Type B pancreatic cell (in vitro differentiated cells): ENCODE measurements around the gene NTN1. TPM values are rescaled to one million over a fixed set of nuclear protein-coding genes. Genes with fewer than 3 reads are reported as not detected.

ENCODE experiments used
- DNase-seq: peaks from one replicate; pipeline ENCODE4 v3.0.0; 2021; ENCODE audit warnings: mixed read lengths; ENCODE audit not compliant: unreplicated experiment; ENCODE audit errors: extremely low spot score
- H3K27ac Mint-ChIP-seq: 2 replicates; pipeline ENCODE4 v1.8.0; 2021; ENCODE audit warnings: mild to moderate bottlenecking, mixed read lengths
- H3K27me3 Mint-ChIP-seq: 2 replicates; pipeline ENCODE4 v1.8.0; 2021; ENCODE audit warnings: mixed read lengths
- H3K36me3 Mint-ChIP-seq: 2 replicates; pipeline ENCODE4 v1.8.0; 2021; ENCODE audit warnings: mixed read lengths
- H3K4me1 Mint-ChIP-seq: one replicate; pipeline ENCODE4 v1.8.0; 2021; ENCODE audit warnings: mixed read lengths; ENCODE audit not compliant: unreplicated experiment
- H3K4me3 Mint-ChIP-seq: 2 replicates; pipeline ENCODE4 v1.8.0; 2021; ENCODE audit warnings: mild to moderate bottlenecking, mixed read lengths
- H3K9me3 Mint-ChIP-seq: 2 replicates; pipeline ENCODE4 v1.8.0; 2021; ENCODE audit warnings: mixed read lengths
- total RNA-seq: library from RNA; stranded (reverse); gene quantifications from 2 replicates; pipeline ENCODE4 v1.2.1, GENCODE V29; 2021; ENCODE audit warnings: low replicate concordance
- TF ChIP-seq, protein P1 (sequence below): fragments of 200-600 bp; sonication (generic); conservative IDR thresholded peaks from 2 replicates; pipeline ENCODE4 v1.5.0; 2021; ENCODE audit warnings: antibody characterized with exemption, mild to moderate bottlenecking

NTN1 gene
- total RNA-seq, 1 donor from 2014 or later: 10.7 TPM

DNA sequence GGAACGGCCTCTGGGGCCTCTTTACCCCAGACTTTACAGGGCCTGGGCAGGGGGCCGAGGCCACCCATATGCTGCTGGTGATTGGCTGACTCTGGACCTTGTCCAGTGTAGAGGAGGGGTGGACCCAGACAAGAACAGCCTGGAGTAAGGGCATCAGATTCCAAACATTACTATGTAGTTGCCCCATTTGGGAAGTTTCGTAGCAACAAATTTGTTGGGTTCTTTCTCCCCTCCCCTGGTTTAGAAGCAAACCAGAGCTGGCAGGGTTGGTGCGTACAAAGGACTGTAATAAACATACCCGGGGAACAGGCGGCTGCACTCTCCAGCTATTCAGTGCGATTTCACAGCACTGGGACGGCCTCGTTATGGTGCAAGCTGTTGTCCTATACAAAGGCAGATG lies 145.5 kb downstream of the NTN1 start:
- Mint-ChIP-seq H3K27me3 (peaks cover 11% of the 10 kb centered on the region), H3K4me1 (peaks cover 13% of the 10 kb centered on the region), H3K27ac (no peak overlapping the region), H3K4me3 (no peak overlapping the region), H3K9me3 (peaks cover 4% of the 10 kb centered on the region), H3K36me3 (peaks cover 3% of the 10 kb centered on the region)
- DNase-seq: no peak
- TF ChIP-seq, protein P1, sequence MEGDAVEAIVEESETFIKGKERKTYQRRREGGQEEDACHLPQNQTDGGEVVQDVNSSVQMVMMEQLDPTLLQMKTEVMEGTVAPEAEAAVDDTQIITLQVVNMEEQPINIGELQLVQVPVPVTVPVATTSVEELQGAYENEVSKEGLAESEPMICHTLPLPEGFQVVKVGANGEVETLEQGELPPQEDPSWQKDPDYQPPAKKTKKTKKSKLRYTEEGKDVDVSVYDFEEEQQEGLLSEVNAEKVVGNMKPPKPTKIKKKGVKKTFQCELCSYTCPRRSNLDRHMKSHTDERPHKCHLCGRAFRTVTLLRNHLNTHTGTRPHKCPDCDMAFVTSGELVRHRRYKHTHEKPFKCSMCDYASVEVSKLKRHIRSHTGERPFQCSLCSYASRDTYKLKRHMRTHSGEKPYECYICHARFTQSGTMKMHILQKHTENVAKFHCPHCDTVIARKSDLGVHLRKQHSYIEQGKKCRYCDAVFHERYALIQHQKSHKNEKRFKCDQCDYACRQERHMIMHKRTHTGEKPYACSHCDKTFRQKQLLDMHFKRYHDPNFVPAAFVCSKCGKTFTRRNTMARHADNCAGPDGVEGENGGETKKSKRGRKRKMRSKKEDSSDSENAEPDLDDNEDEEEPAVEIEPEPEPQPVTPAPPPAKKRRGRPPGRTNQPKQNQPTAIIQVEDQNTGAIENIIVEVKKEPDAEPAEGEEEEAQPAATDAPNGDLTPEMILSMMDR: no peak

DNA sequence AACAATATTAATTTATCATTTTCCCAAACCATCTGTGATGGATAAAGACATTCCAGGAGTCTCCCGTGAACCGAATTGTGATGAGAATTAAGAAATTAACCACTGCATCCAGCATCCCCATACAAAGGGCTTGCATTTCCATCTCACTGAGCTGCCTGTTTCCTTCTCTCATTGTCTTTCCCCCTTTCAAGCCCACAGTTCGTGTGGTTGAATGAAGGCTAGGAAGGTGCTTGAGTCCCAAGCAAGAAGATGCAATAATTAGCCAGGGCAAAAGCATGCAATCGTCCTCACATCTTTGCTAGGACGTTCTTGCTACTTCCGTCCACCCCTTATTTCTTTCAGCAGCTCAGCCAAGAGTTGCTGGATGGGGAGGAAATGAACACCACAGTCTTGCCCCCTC lies 146.1 kb downstream of the NTN1 start:
- TF ChIP-seq, protein P1: no peak
- peaks cover 13% of the 10 kb centered on the region for H3K4me1 Mint-ChIP-seq

DNA sequence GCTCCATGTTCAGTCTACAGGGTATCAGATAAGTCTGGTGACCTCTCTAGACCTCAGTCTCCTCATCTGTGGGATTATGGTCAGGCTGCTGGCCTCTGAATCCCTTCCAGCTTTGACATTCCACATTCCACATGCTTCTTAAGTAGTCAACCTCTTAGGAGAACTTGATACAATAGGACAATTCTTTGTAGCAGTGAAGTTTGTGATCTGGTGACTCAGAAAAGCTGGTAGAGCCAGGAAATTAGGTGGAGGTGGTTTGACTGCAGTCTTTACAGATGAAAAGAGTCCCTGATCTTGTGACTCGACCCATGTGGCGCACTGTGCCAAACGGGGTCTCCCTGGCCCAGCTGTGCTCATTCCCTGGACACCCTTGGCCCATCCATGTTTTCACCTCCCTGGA lies 147.8 kb downstream of the NTN1 start:
- Mint-ChIP-seq H3K4me3 (no peak overlapping the region), H3K4me1 (peaks cover 8% of the 10 kb centered on the region), H3K9me3 (peaks cover 4% of the 10 kb centered on the region), H3K27ac (no peak overlapping the region), H3K27me3 (peaks cover 7% of the 10 kb centered on the region), H3K36me3 (peaks cover 4% of the 10 kb centered on the region)
- DNase-seq: no peak
- TF ChIP-seq, protein P1: no peak

More for the DNA sequence above, 146.1 kb downstream of the NTN1 start:
- DNase-seq: no peak
- no peak overlapping the region for H3K4me3 Mint-ChIP-seq
- H3K27me3 Mint-ChIP-seq: peaks cover 11% of the 10 kb centered on the region
- H3K36me3 Mint-ChIP-seq: peaks cover 5% of the 10 kb centered on the region
- H3K27ac Mint-ChIP-seq: no peak overlapping the region
- H3K9me3 Mint-ChIP-seq: peaks cover 4% of the 10 kb centered on the region

DNA sequence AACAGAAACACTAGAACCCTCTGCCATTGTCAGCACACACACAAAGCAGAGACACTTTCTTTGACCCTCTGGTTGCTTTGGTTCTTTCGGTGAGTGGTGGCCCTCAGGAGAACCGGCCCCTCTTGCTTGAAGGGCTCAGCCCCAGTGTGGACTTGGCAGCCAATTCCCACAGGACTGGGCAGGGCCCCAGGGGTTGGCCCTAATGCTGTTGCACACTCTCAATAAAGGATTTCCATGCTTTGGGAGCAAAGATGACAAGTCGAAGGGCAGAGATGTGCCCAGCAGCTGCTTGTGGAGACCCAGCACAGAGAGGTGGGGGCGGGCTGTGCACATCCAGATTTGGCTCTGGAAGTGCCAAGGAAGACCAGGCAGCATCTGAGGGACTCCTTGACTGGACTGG lies 149.0 kb downstream of the NTN1 start:
- Mint-ChIP-seq H3K27ac (no peak overlapping the region), H3K4me1 (peaks cover 8% of the 10 kb centered on the region), H3K36me3 (peaks cover 4% of the 10 kb centered on the region), H3K9me3 (peaks cover 4% of the 10 kb centered on the region), H3K27me3 (peaks cover 7% of the 10 kb centered on the region), H3K4me3 (no peak overlapping the region)
- TF ChIP-seq, protein P1: no peak
- DNase-seq: no peak

DNA sequence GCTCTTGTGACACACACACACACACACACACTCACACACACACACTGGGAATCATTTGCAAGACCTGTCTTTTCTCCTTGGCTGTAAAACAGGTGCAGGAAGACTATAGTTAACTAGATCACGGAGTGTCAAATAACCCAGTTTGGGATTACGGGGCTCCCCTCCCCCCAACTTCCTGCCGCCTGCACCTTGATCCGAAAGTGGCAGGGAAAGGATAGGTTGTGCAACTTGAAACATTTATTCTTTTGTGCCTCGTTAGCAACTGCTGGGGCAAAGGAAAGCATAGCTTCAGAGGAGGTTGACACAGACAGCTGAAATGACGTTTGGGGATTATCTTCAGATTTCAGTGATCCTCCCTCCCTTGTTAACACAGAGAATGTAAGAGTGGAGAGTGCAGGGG lies 149.5 kb downstream of the NTN1 start:
- Mint-ChIP-seq H3K27me3 (peaks cover 7% of the 10 kb centered on the region), H3K27ac (no peak overlapping the region), H3K4me1 (peaks cover 8% of the 10 kb centered on the region), H3K36me3 (peaks cover 4% of the 10 kb centered on the region), H3K4me3 (no peak overlapping the region), H3K9me3 (peaks cover 4% of the 10 kb centered on the region)
- DNase-seq: no peak
- TF ChIP-seq, protein P1: no peak

DNA sequence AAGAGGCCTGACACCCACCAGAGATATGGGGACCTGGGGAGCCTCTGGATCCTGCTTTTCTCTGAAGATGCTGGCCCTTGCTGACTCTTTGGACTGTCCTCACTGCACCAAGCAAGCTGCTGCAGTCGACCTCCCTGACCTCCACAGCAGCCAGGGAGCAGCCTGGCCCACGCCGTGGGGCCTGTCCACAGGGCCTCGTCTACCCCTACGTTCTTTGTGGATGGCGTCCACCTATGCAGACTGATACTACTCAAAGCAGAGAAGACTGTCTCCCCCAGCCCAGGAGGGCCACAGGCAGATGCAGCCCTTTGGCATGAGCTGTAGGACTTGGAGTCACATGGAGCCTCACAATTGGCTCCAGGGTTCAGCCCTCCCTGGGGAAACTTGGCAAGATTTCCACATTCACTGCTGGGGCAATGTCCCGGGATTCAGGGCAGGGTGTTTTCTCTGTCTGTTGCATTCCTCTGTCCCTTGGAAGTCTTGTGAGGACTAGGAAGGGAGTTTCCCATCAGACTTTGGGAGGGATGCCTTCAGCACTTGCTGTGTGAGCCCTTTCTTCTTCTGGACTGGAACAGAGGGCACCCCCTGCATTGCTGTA lies 152.2 kb downstream of the NTN1 start:
- Mint-ChIP-seq H3K27ac (no peak overlapping the region), H3K27me3 (peaks cover 7% of the 10 kb centered on the region), H3K9me3 (no peaks in the 10 kb centered on the region), H3K36me3 (peaks cover 4% of the 10 kb centered on the region), H3K4me3 (no peak overlapping the region), H3K4me1 (peaks cover 11% of the 10 kb centered on the region)
- TF ChIP-seq, protein P1: no peak
- DNase-seq: no peak
